Measurements from ENCODE around the gene TNFSF8. TPM values are rescaled to one million over a fixed set of nuclear protein-coding genes. Genes with fewer than 3 reads are reported as not detected.

TNFSF8 gene
- polyA plus RNA-seq (2013, experiment 1 of 2): not detected
- not detected for polyA plus RNA-seq (2013, experiment 2 of 2)

GRCh38 chr9:114930056-114930812 is at the start of gene TNFSF8:
TNFSF8 (minus strand) TSS chr9:114930591; CDS start chr9:114930303, 288 bp downstream.
- Histone ChIP-seq H3K9me3 (ENCODE audit: control insufficient read depth, low read length) (no peaks in the 10 kb centered on the region), H3K27ac (ENCODE audit: low read depth, low read length, severe bottlenecking) (no peak within 1 kb of the TSS), H3K4me1 (ENCODE audit: control insufficient read depth, insufficient read depth, low read length, poor library complexity, severe bottlenecking) (no peaks in the 10 kb centered on the region), H3K36me3 (ENCODE audit: control insufficient read depth, insufficient read depth, low read length) (no peaks in the 10 kb centered on the region), H3K4me3 (ENCODE audit: extremely low read depth, insufficient read depth, low read length, poor library complexity, severe bottlenecking) (no peak within 1 kb of the TSS)
- 90 to 93% methylated on average over 18 to 20 of the region's 24 CpGs for WGBS, 2 experiments (ENCODE audit: insufficient coverage in 2 of 2)

GRCh38 chr9:114973216-114973615 is 42.8 kb upstream of the TNFSF8 start:
- Histone ChIP-seq H3K9me3 (ENCODE audit: control insufficient read depth, low read length) (no peaks in the 10 kb centered on the region), H3K27ac (ENCODE audit: low read depth, low read length, severe bottlenecking) (no peak overlapping the region), H3K4me3 (ENCODE audit: extremely low read depth, insufficient read depth, low read length, poor library complexity, severe bottlenecking) (no peak overlapping the region), H3K36me3 (ENCODE audit: control insufficient read depth, insufficient read depth, low read length) (no peaks in the 10 kb centered on the region), H3K4me1 (ENCODE audit: control insufficient read depth, insufficient read depth, low read length, poor library complexity, severe bottlenecking) (peaks cover 6% of the 10 kb centered on the region)
- WGBS, 2 experiments (ENCODE audit: insufficient coverage in 2 of 2): 63 to 100% methylated on average over 1 of the region's 2 CpGs

- H3K27ac ChIP-seq (ENCODE audit: low read depth, low read length, severe bottlenecking): no peak overlapping the region
- no peaks in the 10 kb centered on the region for H3K36me3 ChIP-seq (ENCODE audit: control insufficient read depth, insufficient read depth, low read length)
- WGBS, 2 experiments (ENCODE audit: insufficient coverage in 2 of 2): 80 to 100% methylated on average over 1 of the region's 3 CpGs
- peaks cover 6% of the 10 kb centered on the region for H3K4me1 ChIP-seq (ENCODE audit: control insufficient read depth, insufficient read depth, low read length, poor library complexity, severe bottlenecking)
- no peaks in the 10 kb centered on the region for H3K9me3 ChIP-seq (ENCODE audit: control insufficient read depth, low read length)
- H3K4me3 ChIP-seq (ENCODE audit: extremely low read depth, insufficient read depth, low read length, poor library complexity, severe bottlenecking): no peak overlapping the region
Measured at GRCh38 chr9:114972510-114973136, 42.2 kb upstream of the TNFSF8 start.

GRCh38 chr9:114969269-114969668 is 38.9 kb upstream of the TNFSF8 start:
- Histone ChIP-seq H3K9me3 (ENCODE audit: control insufficient read depth, low read length) (no peaks in the 10 kb centered on the region), H3K27ac (ENCODE audit: low read depth, low read length, severe bottlenecking) (no peak overlapping the region), H3K36me3 (ENCODE audit: control insufficient read depth, insufficient read depth, low read length) (no peaks in the 10 kb centered on the region), H3K4me3 (ENCODE audit: extremely low read depth, insufficient read depth, low read length, poor library complexity, severe bottlenecking) (no peak overlapping the region), H3K4me1 (ENCODE audit: control insufficient read depth, insufficient read depth, low read length, poor library complexity, severe bottlenecking) (peaks cover 6% of the 10 kb centered on the region)
- WGBS, 2 experiments (ENCODE audit: insufficient coverage in 2 of 2): 80% methylated on average over 1 of the region's 1 CpG

- H3K4me1 ChIP-seq (ENCODE audit: control insufficient read depth, insufficient read depth, low read length, poor library complexity, severe bottlenecking): peaks cover 6% of the 10 kb centered on the region
- no CpG with 5 or more reads among the region's 1 CpG for WGBS, 2 experiments (ENCODE audit: insufficient coverage in 2 of 2)
- no peak overlapping the region for H3K27ac ChIP-seq (ENCODE audit: low read depth, low read length, severe bottlenecking)
- H3K36me3 ChIP-seq (ENCODE audit: control insufficient read depth, insufficient read depth, low read length): no peaks in the 10 kb centered on the region
- no peaks in the 10 kb centered on the region for H3K9me3 ChIP-seq (ENCODE audit: control insufficient read depth, low read length)
- no peak overlapping the region for H3K4me3 ChIP-seq (ENCODE audit: extremely low read depth, insufficient read depth, low read length, poor library complexity, severe bottlenecking)
Measured at GRCh38 chr9:114968671-114969070, 38.3 kb upstream of the TNFSF8 start.

- peaks cover 6% of the 10 kb centered on the region for H3K4me1 ChIP-seq (ENCODE audit: control insufficient read depth, insufficient read depth, low read length, poor library complexity, severe bottlenecking)
- no peak overlapping the region for H3K4me3 ChIP-seq (ENCODE audit: extremely low read depth, insufficient read depth, low read length, poor library complexity, severe bottlenecking)
Measured at GRCh38 chr9:114965564-114965963, 35.2 kb upstream of the TNFSF8 start.

GRCh38 chr9:114962809-114963208 is 32.4 kb upstream of the TNFSF8 start:
- H3K4me3 ChIP-seq (ENCODE audit: extremely low read depth, insufficient read depth, low read length, poor library complexity, severe bottlenecking): no peak overlapping the region
- no peaks in the 10 kb centered on the region for H3K36me3 ChIP-seq (ENCODE audit: control insufficient read depth, insufficient read depth, low read length)
- no peaks in the 10 kb centered on the region for H3K4me1 ChIP-seq (ENCODE audit: control insufficient read depth, insufficient read depth, low read length, poor library complexity, severe bottlenecking)
- 83 to 96% methylated on average over 4 of the region's 7 CpGs for WGBS, 2 experiments (ENCODE audit: insufficient coverage in 2 of 2)
- no peak overlapping the region for H3K27ac ChIP-seq (ENCODE audit: low read depth, low read length, severe bottlenecking)
- H3K9me3 ChIP-seq (ENCODE audit: control insufficient read depth, low read length): peaks cover 9% of the 10 kb centered on the region

More at GRCh38 chr9:114965564-114965963, 35.2 kb upstream of the TNFSF8 start:
- H3K9me3 ChIP-seq (ENCODE audit: control insufficient read depth, low read length): peaks cover 9% of the 10 kb centered on the region
- H3K36me3 ChIP-seq (ENCODE audit: control insufficient read depth, insufficient read depth, low read length): no peaks in the 10 kb centered on the region
- no peak overlapping the region for H3K27ac ChIP-seq (ENCODE audit: low read depth, low read length, severe bottlenecking)
- WGBS, 2 experiments (ENCODE audit: insufficient coverage in 2 of 2): no CpG with 5 or more reads among the region's 1 CpG

GRCh38 chr9:114960276-114960675 is 29.9 kb upstream of the TNFSF8 start:
- Histone ChIP-seq H3K4me3 (ENCODE audit: extremely low read depth, insufficient read depth, low read length, poor library complexity, severe bottlenecking) (no peak overlapping the region), H3K27ac (ENCODE audit: low read depth, low read length, severe bottlenecking) (no peak overlapping the region), H3K9me3 (ENCODE audit: control insufficient read depth, low read length) (peaks cover 9% of the 10 kb centered on the region), H3K36me3 (ENCODE audit: control insufficient read depth, insufficient read depth, low read length) (no peaks in the 10 kb centered on the region), H3K4me1 (ENCODE audit: control insufficient read depth, insufficient read depth, low read length, poor library complexity, severe bottlenecking) (no peaks in the 10 kb centered on the region)
- WGBS, 2 experiments (ENCODE audit: insufficient coverage in 2 of 2): 95 to 100% methylated on average over 2 of the region's 3 CpGs

- no peak overlapping the region for H3K27ac ChIP-seq (ENCODE audit: low read depth, low read length, severe bottlenecking)
- peaks cover 9% of the 10 kb centered on the region for H3K9me3 ChIP-seq (ENCODE audit: control insufficient read depth, low read length)
- no peak overlapping the region for H3K4me3 ChIP-seq (ENCODE audit: extremely low read depth, insufficient read depth, low read length, poor library complexity, severe bottlenecking)
- no CpG with 5 or more reads among the region's 2 CpGs for WGBS, 2 experiments (ENCODE audit: insufficient coverage in 2 of 2)
- no peaks in the 10 kb centered on the region for H3K36me3 ChIP-seq (ENCODE audit: control insufficient read depth, insufficient read depth, low read length)
- H3K4me1 ChIP-seq (ENCODE audit: control insufficient read depth, insufficient read depth, low read length, poor library complexity, severe bottlenecking): no peaks in the 10 kb centered on the region
Measured at GRCh38 chr9:114958844-114959235, 28.4 kb upstream of the TNFSF8 start.

GRCh38 chr9:114958021-114958843 is 27.8 kb upstream of the TNFSF8 start:
- Histone ChIP-seq H3K4me3 (ENCODE audit: extremely low read depth, insufficient read depth, low read length, poor library complexity, severe bottlenecking) (no peak overlapping the region), H3K36me3 (ENCODE audit: control insufficient read depth, insufficient read depth, low read length) (no peaks in the 10 kb centered on the region), H3K4me1 (ENCODE audit: control insufficient read depth, insufficient read depth, low read length, poor library complexity, severe bottlenecking) (no peaks in the 10 kb centered on the region), H3K27ac (ENCODE audit: low read depth, low read length, severe bottlenecking) (no peak overlapping the region), H3K9me3 (ENCODE audit: control insufficient read depth, low read length) (peaks cover 9% of the 10 kb centered on the region)
- 88 to 90% methylated on average over 10 of the region's 12 CpGs for WGBS, 2 experiments (ENCODE audit: insufficient coverage in 2 of 2)

Measured in mesodermal cell (in vitro differentiated cells).